ENCODE measurements around the gene FSHR. TPM values are rescaled to one million over a fixed set of nuclear protein-coding genes. Genes with fewer than 3 reads are reported as not detected.

The FSHR gene
- total and polyA plus RNA-seq, 7 donors = not detected

- no peaks in the 10 kb centered on the region for H3K9me3 ChIP-seq
- no peaks in the 10 kb centered on the region for H3K27me3 ChIP-seq
- DNase-seq = no peak
- H3K27ac ChIP-seq = no peak overlapping the region
- intact Hi-C loops (cut with DNase I) = no loop called here
- TF ChIP-seq CTCF (IDR thresholded peaks at IDR 0.05) (no peak), POLR2AphosphoS5 (IDR thresholded peaks at IDR 0.05) (no peak), EP300 (IDR thresholded peaks at IDR 0.05) (no peak), POLR2A (IDR thresholded peaks at IDR 0.05) (no peak)
- no peaks in the 10 kb centered on the region for H3K4me1 ChIP-seq
- H3K36me3 ChIP-seq = no peaks in the 10 kb centered on the region
- no peak overlapping the region for H3K4me3 ChIP-seq
- 89 to 91% methylated on average over 2 of the region's 2 CpGs for WGBS, 2 donors
Measured at GRCh38 chr2:49111006-49111405, 43.3 kb downstream of the FSHR start.

DNA sequence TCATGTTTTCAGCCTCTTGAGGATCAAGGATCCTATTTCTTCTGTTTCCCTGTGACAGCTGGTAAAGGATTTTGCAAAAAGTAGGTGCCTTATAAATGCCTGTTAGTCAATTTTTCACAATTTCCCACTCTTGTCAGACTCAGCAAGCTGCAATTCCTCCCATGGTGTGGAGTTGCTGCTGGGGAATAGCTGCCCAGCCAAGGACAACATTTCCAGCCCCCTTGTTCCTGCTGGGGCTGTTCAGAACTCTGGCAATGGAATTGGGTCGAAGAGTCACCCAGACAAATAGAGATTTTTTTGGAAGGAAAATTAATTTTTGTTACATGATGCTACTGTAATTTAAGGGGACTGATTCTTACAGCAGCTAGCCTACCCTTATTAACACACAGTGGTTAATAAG, 43.7 kb downstream of the FSHR start:
- TF ChIP-seq EP300 (IDR thresholded peaks at IDR 0.05) (no peak), POLR2AphosphoS5 (IDR thresholded peaks at IDR 0.05) (no peak), POLR2A (IDR thresholded peaks at IDR 0.05) (no peak), CTCF (IDR thresholded peaks at IDR 0.05) (no peak)
- Histone ChIP-seq H3K27ac (no peak overlapping the region), H3K9me3 (no peaks in the 10 kb centered on the region), H3K4me3 (no peak overlapping the region), H3K4me1 (no peaks in the 10 kb centered on the region), H3K27me3 (no peaks in the 10 kb centered on the region), H3K36me3 (no peaks in the 10 kb centered on the region)
- WGBS, 2 donors = 74% methylated on average over 1 of the region's 1 CpG
- DNase-seq = no peak
- intact Hi-C loops (cut with DNase I) = no loop called here

GRCh38 chr2:49108851-49109250, 45.5 kb downstream of the FSHR start:
- WGBS, 2 donors = 87% methylated on average over 3 of the region's 3 CpGs
- no peaks in the 10 kb centered on the region for H3K27me3 ChIP-seq
- H3K9me3 ChIP-seq = no peaks in the 10 kb centered on the region
- no peak overlapping the region for H3K4me3 ChIP-seq
- TF ChIP-seq EP300 (IDR thresholded peaks at IDR 0.05) (no peak), POLR2A (IDR thresholded peaks at IDR 0.05) (no peak), POLR2AphosphoS5 (IDR thresholded peaks at IDR 0.05) (no peak), CTCF (IDR thresholded peaks at IDR 0.05) (no peak)
- no peak overlapping the region for H3K27ac ChIP-seq
- no peaks in the 10 kb centered on the region for H3K36me3 ChIP-seq
- DNase-seq = no peak
- intact Hi-C loops (cut with DNase I) = no loop called here
- no peaks in the 10 kb centered on the region for H3K4me1 ChIP-seq

DNA sequence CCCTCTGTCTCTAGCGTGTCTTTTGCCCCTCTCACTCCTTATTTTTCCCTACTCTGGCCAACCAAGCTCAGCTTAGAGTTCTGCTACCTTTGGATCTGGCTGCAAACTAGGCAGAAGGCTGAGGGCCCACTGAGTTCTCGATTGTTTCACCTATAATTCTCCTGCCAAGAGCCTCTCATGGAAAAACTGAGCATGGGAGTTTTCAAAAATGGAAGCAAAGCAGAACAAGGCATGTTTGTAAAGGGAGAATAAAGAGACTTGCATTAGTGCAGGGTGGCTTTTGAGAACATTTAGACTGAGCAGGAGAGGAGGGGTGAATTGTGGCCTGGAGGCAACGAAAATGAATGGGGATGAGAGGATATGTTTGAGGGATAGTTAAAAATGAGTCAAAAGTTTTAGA, 45.9 kb downstream of the FSHR start:
- no peak overlapping the region for H3K27ac ChIP-seq
- no peaks in the 10 kb centered on the region for H3K9me3 ChIP-seq
- no peak for DNase-seq
- TF ChIP-seq CTCF (IDR thresholded peaks at IDR 0.05) (no peak), POLR2A (IDR thresholded peaks at IDR 0.05) (no peak), POLR2AphosphoS5 (IDR thresholded peaks at IDR 0.05) (no peak), EP300 (IDR thresholded peaks at IDR 0.05) (no peak)
- intact Hi-C loops (cut with DNase I) = no loop called here
- WGBS, 2 donors = 43 to 65% methylated on average over 3 of the region's 3 CpGs
- H3K4me1 ChIP-seq = no peaks in the 10 kb centered on the region
- H3K4me3 ChIP-seq = no peak overlapping the region
- H3K36me3 ChIP-seq = no peaks in the 10 kb centered on the region
- H3K27me3 ChIP-seq = no peaks in the 10 kb centered on the region

- TF ChIP-seq POLR2A (IDR thresholded peaks at IDR 0.05) = no peak
- no peak for TF ChIP-seq CTCF (IDR thresholded peaks at IDR 0.05)
- no peak for TF ChIP-seq POLR2AphosphoS5 (IDR thresholded peaks at IDR 0.05)
- TF ChIP-seq EP300 (IDR thresholded peaks at IDR 0.05) = no peak
- 40 to 61% methylated on average over 2 of the region's 2 CpGs for WGBS, 2 donors
- intact Hi-C loops (cut with DNase I) = no loop called here
- no peak overlapping the region for H3K27ac ChIP-seq
- H3K36me3 ChIP-seq = no peaks in the 10 kb centered on the region
- no peak for DNase-seq
- no peaks in the 10 kb centered on the region for H3K4me1 ChIP-seq
- no peaks in the 10 kb centered on the region for H3K27me3 ChIP-seq
- no peak overlapping the region for H3K4me3 ChIP-seq
- no peaks in the 10 kb centered on the region for H3K9me3 ChIP-seq
Measured at GRCh38 chr2:49105506-49105905, 48.8 kb downstream of the FSHR start.

Measured in sigmoid colon (tissue), 7 donors.